Left lobe of liver (tissue), 2 donors: ENCODE results near the gene UIMC1. TPM values are rescaled to one million over a fixed set of nuclear protein-coding genes. Genes with fewer than 3 reads are reported as not detected.
"Not testable (repeated sequence)": the region's sequence is repeated elsewhere in the genome, so short reads cannot be mapped to it uniquely, and the experiment has no call there.

Source experiments
- ATAC-seq: fragments of 200-7000 bp; cut with Tn5 transposase; one replicate; pipeline ENCODE4 v1.9.1; 2020; ENCODE audit warnings: mild to moderate bottlenecking, moderate library complexity
- DNase-seq: peaks from one replicate; pipeline ENCODE4 v3.0.0-alpha.2; 2020; ENCODE audit warnings: low spot score
- total RNA-seq: library from RNA; stranded (reverse); gene quantifications from one replicate; pipeline ENCODE4 v1.2.1, GENCODE V29; 2021
- donor health status: DM: no; HTN: no; CAD: no; lungs with moderate emphysema.
- donor health status: DM: no; HTN: yes; CAD: no.

The UIMC1 gene
- 10.1 TPM for total RNA-seq

DNA sequence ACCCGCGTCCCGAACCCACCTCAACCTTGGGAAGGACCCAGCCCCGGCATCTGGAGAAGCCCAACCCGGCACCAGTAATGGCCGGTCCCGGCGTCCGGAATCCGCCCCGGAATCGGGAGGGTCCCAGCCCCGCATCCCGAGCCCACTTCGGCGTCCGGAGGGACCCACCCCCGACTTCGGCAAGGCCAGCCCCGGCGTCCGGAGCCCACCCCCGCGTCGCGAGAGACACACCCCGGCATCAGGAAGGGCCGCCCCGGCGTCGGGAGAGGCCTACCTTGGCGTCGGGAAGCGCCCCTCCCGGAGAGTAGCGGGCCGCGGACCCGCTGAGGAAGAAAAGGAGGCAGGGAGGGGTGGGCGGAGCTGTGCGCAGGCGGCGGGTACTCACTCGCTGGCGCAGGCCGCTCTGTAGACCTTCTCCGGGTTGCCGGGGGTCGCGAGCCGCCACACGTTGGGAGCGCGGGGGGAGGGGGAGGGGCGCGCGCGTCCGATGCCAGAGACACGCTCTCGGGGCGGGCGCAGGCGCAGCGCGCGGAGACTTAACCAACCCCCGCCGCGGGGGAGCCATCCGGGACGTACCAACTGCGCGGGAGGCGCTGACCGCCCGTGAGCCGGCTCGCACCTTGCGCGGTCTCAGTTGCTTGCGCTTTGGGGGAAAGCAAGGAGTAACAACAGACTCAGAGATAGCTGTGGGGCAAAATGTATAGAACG lies at the start of gene UIMC1:
Gene UIMC1, minus strand, starts transcription at position 515 of the 708 bp plus-strand sequence. CDS start 24,164 bp downstream, outside the sequence.
- DNase-seq: peak; percentile 94
- peak; percentile 93 for ATAC-seq

- ATAC-seq (no peak), DNase-seq (no peak)
These were observed 42.7 kb upstream of the UIMC1 start for GRCh38 chr5:177049285-177049684.

DNA sequence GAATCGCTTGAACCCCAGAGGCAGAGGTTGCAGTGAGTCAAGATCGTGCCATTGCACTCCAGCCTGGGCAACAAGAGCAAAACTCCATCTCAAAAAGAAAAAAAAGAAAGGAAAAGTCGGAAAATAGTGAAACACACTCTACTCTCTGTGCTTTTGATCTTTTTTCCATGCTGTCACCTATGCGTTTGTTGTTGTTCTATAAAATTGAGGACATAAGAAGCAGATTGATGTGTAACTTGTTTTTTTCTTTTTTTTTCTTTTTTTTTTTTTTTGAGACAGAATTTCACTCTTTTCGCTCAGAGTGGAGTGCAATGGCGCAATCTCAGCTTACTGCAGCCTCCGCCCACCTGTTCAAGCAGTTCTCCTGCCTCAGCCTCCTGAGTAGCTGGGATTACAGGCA lies 42.0 kb upstream of the UIMC1 start:
- not testable (repeated sequence) for ATAC-seq, DNase-seq

DNA sequence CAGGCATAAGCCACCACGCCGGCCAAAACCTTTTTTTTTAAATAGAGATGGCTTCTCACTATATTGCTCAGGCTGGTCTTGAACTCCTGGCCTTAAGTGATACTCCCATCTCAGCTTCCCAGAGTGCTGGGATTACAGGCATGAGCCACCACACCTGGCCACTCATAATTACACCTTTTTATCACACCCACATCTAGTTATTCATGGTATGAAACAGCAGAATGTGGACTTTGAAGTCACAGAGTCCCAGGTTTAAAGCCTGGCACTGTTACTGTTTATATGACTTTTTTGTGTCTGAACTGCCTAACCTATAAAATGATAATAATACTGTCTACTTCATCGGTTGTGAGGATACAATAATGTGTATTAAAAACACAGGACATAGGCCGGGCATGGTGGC lies 39.1 kb upstream of the UIMC1 start:
- no peak for ATAC-seq
- no peak for DNase-seq

GRCh38 chr5:177044641-177045040 lies 38.1 kb upstream of the UIMC1 start:
- ATAC-seq (no peak), DNase-seq (no peak)

DNA sequence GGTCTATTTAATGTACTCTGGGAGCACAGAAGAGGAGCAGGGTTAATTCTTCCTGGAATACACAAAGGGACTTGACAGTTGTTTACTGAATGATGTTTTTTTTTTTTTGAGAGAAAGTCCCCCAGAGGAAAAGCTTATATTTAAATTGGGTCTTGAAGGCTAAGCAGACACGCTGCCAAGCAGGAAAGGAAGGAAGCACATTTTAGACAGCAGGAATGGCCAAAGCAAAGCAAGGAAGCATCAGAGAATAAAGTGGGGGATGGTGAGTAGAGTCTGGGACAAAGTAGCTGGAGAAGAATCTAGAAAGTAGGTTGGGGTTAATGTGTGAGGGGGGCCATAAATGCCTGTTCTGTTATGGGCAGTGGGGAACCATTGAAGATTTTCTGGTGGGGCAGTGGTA lies 37.4 kb upstream of the UIMC1 start:
- no peak for DNase-seq

GRCh38 chr5:177043114-177043513 lies 36.5 kb upstream of the UIMC1 start:
- ATAC-seq: no peak
- DNase-seq: no peak

More for the DNA sequence above, 37.4 kb upstream of the UIMC1 start:
- peak; percentile 42 for ATAC-seq

DNA sequence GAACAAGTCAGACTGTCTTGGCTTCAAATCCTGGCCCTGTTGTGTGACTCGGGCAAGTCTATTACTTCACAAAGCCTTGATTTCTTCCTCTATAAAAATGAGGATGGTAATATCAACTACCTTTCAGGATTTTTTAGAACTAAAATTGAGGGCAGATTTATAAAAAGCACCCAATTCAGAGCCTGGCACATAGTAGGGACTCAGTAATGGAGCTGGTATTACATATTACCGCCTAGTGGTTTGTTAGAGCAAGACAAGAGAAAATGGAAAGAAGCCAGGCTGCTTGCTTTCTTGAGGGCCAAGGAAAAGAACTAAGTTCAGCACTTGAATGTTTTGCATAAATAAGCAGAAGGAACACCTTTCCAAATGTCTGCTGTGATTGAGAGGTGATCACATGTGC lies 35.4 kb upstream of the UIMC1 start:
- DNase-seq (no peak), ATAC-seq (no peak)

- ATAC-seq (no peak), DNase-seq (no peak)
These were observed 34.3 kb upstream of the UIMC1 start for GRCh38 chr5:177040814-177041420.

- DNase-seq: no peak
These were observed 30.3 kb upstream of the UIMC1 start for GRCh38 chr5:177036921-177037320.

DNA sequence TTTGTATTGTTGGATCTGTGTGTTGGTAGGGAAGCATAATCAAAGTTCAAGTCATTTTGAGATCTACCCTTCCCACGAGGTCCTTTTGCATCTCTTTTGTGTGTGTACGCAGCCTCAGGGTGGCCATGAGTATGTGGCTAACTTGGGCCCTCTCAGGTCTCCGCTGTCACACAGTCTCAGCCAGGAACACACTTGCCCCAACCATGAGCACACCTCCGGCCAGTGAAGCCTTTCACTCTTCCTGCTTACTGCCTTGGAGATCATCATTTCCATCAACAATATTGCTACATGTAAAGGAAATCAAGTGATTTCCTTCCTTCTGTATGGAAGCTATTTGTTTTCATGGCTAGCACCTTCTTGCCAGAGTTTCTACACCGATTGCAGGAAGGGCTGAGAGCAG lies 29.9 kb upstream of the UIMC1 start:
- no peak for DNase-seq
- ATAC-seq: no peak

More at GRCh38 chr5:177036921-177037320, 30.3 kb upstream of the UIMC1 start:
- ATAC-seq: no peak

DNA sequence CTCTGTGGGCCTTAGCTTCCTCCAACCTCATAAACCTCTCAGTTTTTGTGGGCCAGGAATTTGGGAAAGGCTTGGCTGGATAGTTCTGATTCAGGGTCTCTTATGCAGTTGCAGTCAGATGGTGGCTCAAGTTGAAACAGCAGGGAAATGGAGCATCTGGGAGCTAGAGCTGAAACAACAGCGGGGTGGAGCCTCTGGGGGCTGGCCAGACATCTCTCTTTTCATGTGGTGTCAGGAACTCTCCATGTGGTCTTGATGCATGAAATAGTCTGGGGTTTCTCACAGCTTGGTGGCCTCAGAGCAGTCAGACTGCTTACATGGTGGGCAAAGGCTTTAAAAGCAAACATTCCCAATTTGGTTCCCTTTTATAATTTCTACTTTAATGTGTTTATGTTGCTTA lies 29.4 kb upstream of the UIMC1 start:
- DNase-seq: no peak
- no peak for ATAC-seq

- DNase-seq: no peak
- no peak for ATAC-seq
These were observed 22.9 kb upstream of the UIMC1 start for GRCh38 chr5:177029498-177029897.

DNA sequence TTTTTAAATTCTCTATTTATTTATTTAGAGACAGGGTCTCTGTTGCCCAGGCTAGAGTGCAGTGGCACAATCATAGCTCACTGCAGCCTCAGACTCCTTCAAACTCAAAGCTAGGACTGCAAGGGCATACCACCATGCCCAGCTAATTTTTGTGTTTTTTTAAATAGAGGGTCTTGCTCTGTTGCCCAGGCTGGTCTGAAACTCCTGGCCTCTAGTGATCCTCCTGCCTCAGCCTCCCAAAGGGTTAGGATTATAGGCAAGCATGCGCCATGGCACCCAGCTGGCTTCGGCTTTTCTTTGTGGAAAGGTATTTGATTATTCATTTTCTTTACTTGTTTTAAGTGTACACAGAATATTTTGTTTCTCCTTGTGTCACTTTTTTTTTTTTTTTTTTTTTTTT lies 21.1 kb upstream of the UIMC1 start:
- ATAC-seq (no peak), DNase-seq (no peak)

DNA sequence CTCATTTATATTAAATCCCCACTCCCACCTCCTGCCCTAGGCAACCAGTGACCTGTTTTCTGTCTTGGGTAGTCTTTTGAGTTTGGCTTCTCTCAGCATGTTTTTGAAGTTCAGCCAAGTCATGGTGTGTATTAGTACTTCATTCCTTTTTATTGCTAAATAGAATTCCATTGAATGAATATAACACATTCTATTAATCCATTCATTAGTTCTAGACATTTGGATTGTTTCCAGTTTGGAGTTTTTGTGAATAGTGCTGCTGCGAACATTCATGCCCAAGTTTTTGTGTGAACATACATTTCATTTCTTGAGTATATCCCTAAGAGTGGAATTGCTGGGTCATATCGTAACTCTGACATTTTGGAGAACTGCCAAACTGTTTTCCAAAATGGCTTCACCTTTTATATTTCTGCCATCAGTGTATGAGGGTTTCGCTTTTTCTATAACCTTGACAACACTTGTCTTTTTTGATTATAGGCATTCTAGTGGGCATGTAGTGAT lies 18.6 kb upstream of the UIMC1 start:
- DNase-seq: no peak
- ATAC-seq: no peak

- DNase-seq: no peak
- ATAC-seq: no peak
These were observed 18.0 kb upstream of the UIMC1 start for GRCh38 chr5:177024559-177024958.

DNA sequence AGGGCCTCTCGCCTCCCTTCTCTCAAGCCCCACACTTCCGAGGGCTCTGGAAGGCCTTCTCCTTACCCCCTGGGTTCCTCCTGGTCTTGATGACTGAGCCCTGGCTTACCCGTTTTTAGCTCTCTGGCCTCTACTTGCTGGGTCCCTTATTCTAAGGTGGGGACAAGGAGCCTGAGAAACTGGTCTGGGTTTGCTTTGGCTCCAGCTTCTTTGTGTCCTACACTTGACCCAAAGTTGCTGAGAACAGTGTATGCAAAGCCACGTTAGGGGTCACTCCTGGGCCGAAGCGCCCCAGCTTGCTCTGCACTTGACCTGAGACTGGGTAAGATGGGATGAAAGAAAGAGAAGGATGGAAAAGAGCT lies 16.7 kb upstream of the UIMC1 start:
- peak; percentile 30 for ATAC-seq

GRCh38 chr5:177022386-177023302 lies 16.1 kb upstream of the UIMC1 start, which contains the start of gene ZNF346:
ZNF346 (plus strand) TSS chr5:177022696; CDS start chr5:177022739, 43 bp downstream.
- ATAC-seq (peak; percentile 95), DNase-seq (peak; percentile 91)

More for the DNA sequence above, 16.7 kb upstream of the UIMC1 start:
- no peak for DNase-seq

- no peak for ATAC-seq
These were observed 13.5 kb upstream of the UIMC1 start for GRCh38 chr5:177020033-177020432.

GRCh38 chr5:177018341-177018740 lies 11.8 kb upstream of the UIMC1 start:
- ATAC-seq: no peak
- DNase-seq: no peak

More at GRCh38 chr5:177020033-177020432, 13.5 kb upstream of the UIMC1 start:
- DNase-seq: no peak

DNA sequence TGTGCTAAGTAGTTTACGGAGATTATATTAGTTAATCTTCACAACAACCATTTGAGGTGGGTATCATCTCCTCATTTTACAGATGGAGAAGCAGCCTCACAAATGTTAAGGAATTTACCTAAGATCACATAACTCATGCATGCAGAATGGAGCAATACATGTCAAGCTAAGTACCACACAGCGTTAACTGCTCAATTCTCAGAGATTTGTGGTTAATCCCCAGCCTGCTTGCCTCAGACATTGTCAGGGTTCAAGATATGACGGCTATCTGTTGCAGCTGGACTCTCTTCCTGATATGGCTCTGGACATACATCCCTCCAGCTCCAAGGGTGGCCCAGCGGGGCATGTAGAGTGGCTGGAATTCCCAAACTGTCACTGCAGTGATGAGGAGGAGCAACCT lies 8.6 kb upstream of the UIMC1 start:
- no peak for DNase-seq
- ATAC-seq: no peak
